ENCODE measurements around the gene PPP1R26.
A peak's percentile ranks its signal among the peaks of the same experiment; 100 is the strongest.

Gene PPP1R26

GRCh38 chr9:135473972-135474543 is 5.5 kb upstream of the PPP1R26 start:
- no CpG with 5 or more reads among the region's 12 CpGs for WGBS (ENCODE audit: extremely low coverage, insufficient coverage, insufficient read length)
- no peak overlapping the region for H4K91ac ChIP-seq (ENCODE audit: low read depth, low read length)
- no peak overlapping the region for H2AFZ ChIP-seq (ENCODE audit: insufficient read depth, low read length, poor library complexity)

GRCh38 chr9:135474915-135475314 is 4.7 kb upstream of the PPP1R26 start:
- no peaks in the 10 kb centered on the region for H3K9me3 ChIP-seq (ENCODE audit: insufficient read depth, low read depth, low read length)
- DNase-seq = peak in 1 of 2 donors; percentile 30
- no peaks in the 10 kb centered on the region for H3K27me3 ChIP-seq (ENCODE audit: insufficient read depth, low read length)
- H3K36me3 ChIP-seq (ENCODE audit: control insufficient read depth in 1 of 2, insufficient read depth in 2 of 2, low read length in 2 of 2) = no peaks in the 10 kb centered on the region
- H3K18ac ChIP-seq (ENCODE audit: low read length) = no peak overlapping the region
- no peak overlapping the region for H3K23ac ChIP-seq (ENCODE audit: low read length)
- H3K4me2 ChIP-seq (ENCODE audit: low read length) = no peak overlapping the region
- H3K14ac ChIP-seq (ENCODE audit: low read length) = no peak overlapping the region
- no peak overlapping the region for H4K12ac ChIP-seq (ENCODE audit: low read depth, low read length)
- peaks cover 20 to 22% of the 10 kb centered on the region in 2 experiments for H3K4me1 ChIP-seq (ENCODE audit: control insufficient read depth in 1 of 2, insufficient read depth in 2 of 2, low read length in 2 of 2)
- no peak overlapping the region for H4K8ac ChIP-seq (ENCODE audit: low read depth, low read length)
- H3K9ac ChIP-seq (ENCODE audit: low read length) = no peak overlapping the region
- no CpG with 5 or more reads among the region's 12 CpGs for WGBS (ENCODE audit: extremely low coverage, insufficient coverage, insufficient read length)
- H2AK5ac ChIP-seq (ENCODE audit: low read length) = no peak overlapping the region
- no peak overlapping the region for H3K4me3 ChIP-seq (ENCODE audit: low read depth, low read length)
- peaks cover 3% of the 10 kb centered on the region for H3K79me1 ChIP-seq (ENCODE audit: low read length)
- no peak overlapping the region for H3K27ac ChIP-seq (ENCODE audit: low read depth, low read length)
- H2BK12ac ChIP-seq (ENCODE audit: low read length) = no peak overlapping the region
- H4K91ac ChIP-seq (ENCODE audit: low read depth, low read length) = no peak overlapping the region
- H3K79me2 ChIP-seq (ENCODE audit: control insufficient read depth, insufficient read depth, low read length, poor library complexity) = no peaks in the 10 kb centered on the region
- H3K4ac ChIP-seq (ENCODE audit: low read depth, low read length) = no peak overlapping the region
- no peak overlapping the region for H2AFZ ChIP-seq (ENCODE audit: insufficient read depth, low read length, poor library complexity)
- no peak overlapping the region for H2BK120ac ChIP-seq (ENCODE audit: insufficient read depth, low read length, poor library complexity)
- no peak overlapping the region for H2BK5ac ChIP-seq (ENCODE audit: low read depth, low read length, poor library complexity)

More at GRCh38 chr9:135473972-135474543, 5.5 kb upstream of the PPP1R26 start:
- H3K18ac ChIP-seq (ENCODE audit: low read length) = no peak overlapping the region
- H2BK5ac ChIP-seq (ENCODE audit: low read depth, low read length, poor library complexity) = no peak overlapping the region
- H4K8ac ChIP-seq (ENCODE audit: low read depth, low read length) = no peak overlapping the region
- no peak overlapping the region for H2BK12ac ChIP-seq (ENCODE audit: low read length)
- H3K4me3 ChIP-seq (ENCODE audit: low read depth, low read length) = no peak overlapping the region
- no peak overlapping the region for H3K14ac ChIP-seq (ENCODE audit: low read length)
- no peak for DNase-seq
- H3K9ac ChIP-seq (ENCODE audit: low read length) = no peak overlapping the region
- H3K4me2 ChIP-seq (ENCODE audit: low read length) = no peak overlapping the region
- no peak overlapping the region for H3K4ac ChIP-seq (ENCODE audit: low read depth, low read length)
- no peak overlapping the region for H4K12ac ChIP-seq (ENCODE audit: low read depth, low read length)
- H3K23ac ChIP-seq (ENCODE audit: low read length) = no peak overlapping the region
- no peaks in the 10 kb centered on the region for H3K27me3 ChIP-seq (ENCODE audit: insufficient read depth, low read length)
- no peaks in the 10 kb centered on the region for H3K9me3 ChIP-seq (ENCODE audit: insufficient read depth, low read depth, low read length)
- H2AK5ac ChIP-seq (ENCODE audit: low read length) = no peak overlapping the region
- H3K27ac ChIP-seq (ENCODE audit: low read depth, low read length) = no peak overlapping the region
- H3K4me1 ChIP-seq (ENCODE audit: control insufficient read depth in 1 of 2, insufficient read depth in 2 of 2, low read length in 2 of 2) = peaks cover 20 to 23% of the 10 kb centered on the region in 2 experiments
- H3K36me3 ChIP-seq (ENCODE audit: control insufficient read depth in 1 of 2, insufficient read depth in 2 of 2, low read length in 2 of 2) = no peaks in the 10 kb centered on the region
- H2BK120ac ChIP-seq (ENCODE audit: insufficient read depth, low read length, poor library complexity) = no peak overlapping the region
- no peaks in the 10 kb centered on the region for H3K79me2 ChIP-seq (ENCODE audit: control insufficient read depth, insufficient read depth, low read length, poor library complexity)
- peaks cover 1% of the 10 kb centered on the region for H3K79me1 ChIP-seq (ENCODE audit: low read length)

- H3K4me3 ChIP-seq (ENCODE audit: low read depth, low read length) = no peak overlapping the region
- H2BK5ac ChIP-seq (ENCODE audit: low read depth, low read length, poor library complexity) = no peak overlapping the region
- H4K91ac ChIP-seq (ENCODE audit: low read depth, low read length) = no peak overlapping the region
- no CpG with 5 or more reads among the region's 10 CpGs for WGBS (ENCODE audit: extremely low coverage, insufficient coverage, insufficient read length)
- H3K4ac ChIP-seq (ENCODE audit: low read depth, low read length) = no peak overlapping the region
- peaks cover 3% of the 10 kb centered on the region for H3K79me2 ChIP-seq (ENCODE audit: control insufficient read depth, insufficient read depth, low read length, poor library complexity)
- H2BK12ac ChIP-seq (ENCODE audit: low read length) = no peak overlapping the region
- no peak overlapping the region for H2AK5ac ChIP-seq (ENCODE audit: low read length)
- no peaks in the 10 kb centered on the region for H3K36me3 ChIP-seq (ENCODE audit: control insufficient read depth in 1 of 2, insufficient read depth in 2 of 2, low read length in 2 of 2)
- no peak overlapping the region for H4K12ac ChIP-seq (ENCODE audit: low read depth, low read length)
- H3K27me3 ChIP-seq (ENCODE audit: insufficient read depth, low read length) = no peaks in the 10 kb centered on the region
- H2AFZ ChIP-seq (ENCODE audit: insufficient read depth, low read length, poor library complexity) = no peak overlapping the region
- H3K9ac ChIP-seq (ENCODE audit: low read length) = no peak overlapping the region
- H3K4me2 ChIP-seq (ENCODE audit: low read length) = no peak overlapping the region
- no peaks in the 10 kb centered on the region for H3K9me3 ChIP-seq (ENCODE audit: insufficient read depth, low read depth, low read length)
- no peak for DNase-seq
- H2BK120ac ChIP-seq (ENCODE audit: insufficient read depth, low read length, poor library complexity) = no peak overlapping the region
- no peak overlapping the region for H3K23ac ChIP-seq (ENCODE audit: low read length)
- H3K18ac ChIP-seq (ENCODE audit: low read length) = no peak overlapping the region
- no peak overlapping the region for H4K8ac ChIP-seq (ENCODE audit: low read depth, low read length)
- H3K79me1 ChIP-seq (ENCODE audit: low read length) = peaks cover 8% of the 10 kb centered on the region
- peaks cover 10 to 18% of the 10 kb centered on the region in 2 experiments for H3K4me1 ChIP-seq (ENCODE audit: control insufficient read depth in 1 of 2, insufficient read depth in 2 of 2, low read length in 2 of 2)
- H3K14ac ChIP-seq (ENCODE audit: low read length) = no peak overlapping the region
- no peak overlapping the region for H3K27ac ChIP-seq (ENCODE audit: low read depth, low read length)
Observed at GRCh38 chr9:135476561-135477355, 2.8 kb upstream of the PPP1R26 start.

- H3K23ac ChIP-seq (ENCODE audit: low read length) = no peak overlapping the region
- no peak overlapping the region for H4K12ac ChIP-seq (ENCODE audit: low read depth, low read length)
- no peak overlapping the region for H2AK5ac ChIP-seq (ENCODE audit: low read length)
- no peak overlapping the region for H3K14ac ChIP-seq (ENCODE audit: low read length)
- H3K4me3 ChIP-seq (ENCODE audit: low read depth, low read length) = no peak overlapping the region
- no peak overlapping the region for H3K18ac ChIP-seq (ENCODE audit: low read length)
- H3K4me1 ChIP-seq (ENCODE audit: control insufficient read depth in 1 of 2, insufficient read depth in 2 of 2, low read length in 2 of 2) = peaks cover 0 to 9% of the 10 kb centered on the region in 2 experiments
- no peak overlapping the region for H2AFZ ChIP-seq (ENCODE audit: insufficient read depth, low read length, poor library complexity)
- no peak overlapping the region for H3K4ac ChIP-seq (ENCODE audit: low read depth, low read length)
- H3K27me3 ChIP-seq (ENCODE audit: insufficient read depth, low read length) = no peaks in the 10 kb centered on the region
- no peak overlapping the region for H4K91ac ChIP-seq (ENCODE audit: low read depth, low read length)
- no peak overlapping the region for H4K8ac ChIP-seq (ENCODE audit: low read depth, low read length)
- H2BK5ac ChIP-seq (ENCODE audit: low read depth, low read length, poor library complexity) = no peak overlapping the region
- H3K9me3 ChIP-seq (ENCODE audit: insufficient read depth, low read depth, low read length) = no peaks in the 10 kb centered on the region
- no peak overlapping the region for H3K4me2 ChIP-seq (ENCODE audit: low read length)
- no CpG with 5 or more reads among the region's 10 CpGs for WGBS (ENCODE audit: extremely low coverage, insufficient coverage, insufficient read length)
- H2BK120ac ChIP-seq (ENCODE audit: insufficient read depth, low read length, poor library complexity) = no peak overlapping the region
- H3K79me2 ChIP-seq (ENCODE audit: control insufficient read depth, insufficient read depth, low read length, poor library complexity) = peaks cover 3% of the 10 kb centered on the region
- H3K27ac ChIP-seq (ENCODE audit: low read depth, low read length) = no peak overlapping the region
- H2BK12ac ChIP-seq (ENCODE audit: low read length) = no peak overlapping the region
- peaks cover 8% of the 10 kb centered on the region for H3K79me1 ChIP-seq (ENCODE audit: low read length)
- no peak for DNase-seq
- H3K9ac ChIP-seq (ENCODE audit: low read length) = no peak overlapping the region
- peaks cover 0 to under 1% of the 10 kb centered on the region in 2 experiments for H3K36me3 ChIP-seq (ENCODE audit: control insufficient read depth in 1 of 2, insufficient read depth in 2 of 2, low read length in 2 of 2)
Observed at GRCh38 chr9:135478191-135478590, 1.4 kb upstream of the PPP1R26 start.

Data from trophoblast cell (in vitro differentiated cells and primary cell).